Liver (tissue), 9 donors: ENCODE measurements around the gene ADAP1. TPM values are rescaled to one million over a fixed set of nuclear protein-coding genes. Genes with fewer than 3 reads are reported as not detected.

Experiments
- DNase-seq: peaks from one replicate; pipeline ENCODE4 v3.0.0-alpha.2; 2017; ENCODE audit warnings: low spot score
- H3K27ac ChIP-seq, 2 donors: one replicate each; pipeline ENCODE4 v1.7.0; 2013; ENCODE audit warnings: inconsistent platforms in 2 of 2, low read length in 2 of 2, control low read depth in 1 of 2, low read depth in 1 of 2, mild to moderate bottlenecking in 1 of 2
- H3K27me3 ChIP-seq, 4 donors: one replicate each; pipeline versions ENCODE4 v1.6.1 to v1.7.0; 2013; ENCODE audit warnings: low read length in 3 of 4, inconsistent platforms in 1 of 4, mild to moderate bottlenecking in 1 of 4, moderate library complexity in 1 of 4; ENCODE audit not compliant: control insufficient read depth in 4 of 4, insufficient read depth in 4 of 4
- H3K36me3 ChIP-seq, 4 donors: one replicate each; pipeline versions ENCODE4 v1.6.1 to v1.7.0; 2013; ENCODE audit warnings: low read length in 3 of 4, mild to moderate bottlenecking in 3 of 4, low read depth in 1 of 4, moderate library complexity in 1 of 4; ENCODE audit not compliant: control insufficient read depth in 4 of 4, insufficient read depth in 3 of 4
- H3K4me1 ChIP-seq, 4 donors: one replicate each; pipeline versions ENCODE4 v1.6.1 to v1.7.0; 2013; ENCODE audit warnings: low read length in 3 of 4, mild to moderate bottlenecking in 3 of 4, moderate library complexity in 1 of 4; ENCODE audit not compliant: control insufficient read depth in 4 of 4, insufficient read depth in 4 of 4
- H3K4me3 ChIP-seq, 3 donors: one replicate each; pipeline versions ENCODE4 v1.6.1 to v1.7.0; 2013; ENCODE audit warnings: low read length in 3 of 3, control low read depth in 1 of 3, low read depth in 1 of 3, mild to moderate bottlenecking in 1 of 3
- H3K9ac ChIP-seq, 2 donors: one replicate each; pipeline ENCODE4 v1.7.0; 2013; ENCODE audit warnings: low read length in 2 of 2, mild to moderate bottlenecking in 2 of 2, moderate library complexity in 2 of 2, control low read depth in 1 of 2, low read depth in 1 of 2
- H3K9me3 ChIP-seq, 4 donors: one replicate each; pipeline versions ENCODE4 v1.6.1 to v1.7.0; 2013; ENCODE audit warnings: low read length in 3 of 4; ENCODE audit not compliant: control insufficient read depth in 4 of 4
- ATF3 ChIP-seq: IDR thresholded peaks from 2 replicates; pipeline ENCODE4 v1.6.1; 2016; ENCODE audit warnings: antibody characterized with exemption
- CTCF ChIP-seq: fragments of 150-350 bp; IDR thresholded peaks from 2 replicates; pipeline ENCODE4 v1.5.1; 2017; ENCODE audit warnings: improper control_type of control experiment, low read depth, low read length; ENCODE audit not compliant: missing input control
- FOXA1 ChIP-seq: IDR thresholded peaks from 2 replicates; pipeline ENCODE4 v1.6.1; 2016; ENCODE audit warnings: antibody characterized with exemption
- FOXA2 ChIP-seq: IDR thresholded peaks from 2 replicates; pipeline ENCODE4 v1.6.1; 2016; ENCODE audit warnings: antibody characterized with exemption
- GABPA ChIP-seq, 2 donors: IDR thresholded peaks in 1 of 2; conservative IDR thresholded peaks in 1 of 2; 2 replicates each; pipeline ENCODE4 v1.6.1; 2016; ENCODE audit warnings: antibody characterized with exemption in 2 of 2, mild to moderate bottlenecking in 1 of 2, moderate library complexity in 1 of 2
- HNF4A ChIP-seq, 2 donors: conservative IDR thresholded peaks; 2 replicates each; pipeline ENCODE4 v1.6.1; 2016; ENCODE audit warnings: antibody characterized with exemption in 2 of 2, mild to moderate bottlenecking in 2 of 2
- HNF4G ChIP-seq: IDR thresholded peaks from 2 replicates; pipeline ENCODE4 v1.6.1; 2016; ENCODE audit warnings: antibody characterized with exemption
- JUND ChIP-seq, 2 donors: IDR thresholded peaks; 2 replicates each; pipeline ENCODE4 v1.6.1; 2016; ENCODE audit warnings: antibody characterized with exemption in 2 of 2
- MAX ChIP-seq: IDR thresholded peaks from 2 replicates; pipeline ENCODE4 v1.6.1; 2016; ENCODE audit warnings: antibody characterized with exemption
- NR2F2 ChIP-seq: IDR thresholded peaks from 2 replicates; pipeline ENCODE4 v1.6.1; 2016; ENCODE audit warnings: antibody characterized with exemption
- RAD21 ChIP-seq, 2 donors: IDR thresholded peaks; 2 replicates each; pipeline ENCODE4 v1.6.1; 2016; ENCODE audit warnings: antibody characterized with exemption in 2 of 2, mild to moderate bottlenecking in 2 of 2
- REST ChIP-seq: IDR thresholded peaks from 2 replicates; pipeline ENCODE4 v1.6.1; 2016; ENCODE audit warnings: antibody characterized with exemption, mild to moderate bottlenecking
- RXRA ChIP-seq, 2 donors: IDR thresholded peaks; 2 replicates each; pipeline ENCODE4 v1.6.1; 2017 to 2018; ENCODE audit warnings: antibody characterized with exemption in 2 of 2, mild to moderate bottlenecking in 1 of 2
- SP1 ChIP-seq: IDR thresholded peaks from 2 replicates; pipeline ENCODE4 v1.6.1; 2018; ENCODE audit warnings: antibody characterized with exemption, mild to moderate bottlenecking
- TAF1 ChIP-seq: conservative IDR thresholded peaks from 2 replicates; pipeline ENCODE4 v1.6.1; 2016; ENCODE audit warnings: antibody characterized with exemption, mild to moderate bottlenecking
- YY1 ChIP-seq: IDR thresholded peaks from 2 replicates; pipeline ENCODE4 v1.6.1; 2016; ENCODE audit warnings: antibody characterized with exemption, mild to moderate bottlenecking
- ZBTB33 ChIP-seq: IDR thresholded peaks from 2 replicates; pipeline ENCODE4 v1.6.1; 2016; ENCODE audit warnings: antibody characterized with exemption
- WGBS: extraction: QIAGEN DNeasy Blood & Tissue Kit; methylation state at CpG from one replicate; pipeline ENCODE4 v1.1.7; 2013; 5-methylcytosine and 5-hydroxymethylcytosine counted together
- polyA plus RNA-seq, 2 donors: library from polyadenylated mRNA; stranded (reverse) in 1 of 2; unstranded in 1 of 2; fragments of 200-250 nt in 1 of 2; fragments of >200 nt in 1 of 2; fragmentation: Nextera tagmentation in 1 of 2; extraction: Ambion mirVana in 1 of 2; gene quantifications; one replicate each; pipeline versions ENCODE4 v1.2.1 to v1.2.3, GENCODE V29; 2013 to 2015
- total RNA-seq, 2 donors: library from RNA; depleted of rRNA; stranded (reverse); fragments of >200 nt; gene quantifications; one replicate each; pipeline ENCODE4 v1.2.3, GENCODE V29; 2014
- donor health status: healthy.
- donor health status: healthy.
- donor health status: healthy.
- donor health status: healthy.
- donor health status: healthy.

ADAP1 gene
- total and polyA plus RNA-seq, 4 donors: 0.46 to 3.7 (median 2.7) TPM

- Histone ChIP-seq H3K27me3 (no peaks in the 10 kb centered on the region), H3K27ac (no peak overlapping the region), H3K9me3 (no peaks in the 10 kb centered on the region), H3K4me1 (peaks cover 7 to 28% (median 18%) of the 10 kb centered on the region in 4 donors), H3K4me3 (no peak overlapping the region), H3K36me3 (peaks cover 10 to 43% (median 32%) of the 10 kb centered on the region in 4 donors), H3K9ac (no peak overlapping the region)
- TF ChIP-seq NR2F2: no peak
- TF ChIP-seq HNF4G: no peak
- no peak for TF ChIP-seq RXRA (IDR thresholded peaks at IDR 0.05)
- TF ChIP-seq ZBTB33: no peak
- TF ChIP-seq ATF3: no peak
- TF ChIP-seq GABPA (IDR thresholded peaks at IDR 0.05 in 1 of 2, conservative IDR thresholded peaks at IDR 0.05 in 1 of 2): no peak
- no peak for TF ChIP-seq MAX
- TF ChIP-seq TAF1: no peak
- no peak for TF ChIP-seq HNF4A (conservative IDR thresholded peaks at IDR 0.05)
- no peak for TF ChIP-seq REST
- no peak for TF ChIP-seq FOXA1
- no peak for TF ChIP-seq YY1
- TF ChIP-seq JUND (IDR thresholded peaks at IDR 0.05): no peak
- no peak for TF ChIP-seq SP1
- TF ChIP-seq FOXA2: no peak
- DNase-seq: no peak
- 86% methylated on average over 33 of the region's 33 CpGs for WGBS
Measured at GRCh38 chr7:853366-854117, 100.9 kb downstream of the ADAP1 start.

- Histone ChIP-seq H3K27me3 (no peaks in the 10 kb centered on the region), H3K4me1 (peaks cover 0 to 13% (median 7%) of the 10 kb centered on the region in 4 donors), H3K36me3 (peaks cover 12 to 46% (median 31%) of the 10 kb centered on the region in 4 donors), H3K9me3 (no peaks in the 10 kb centered on the region), H3K9ac (no peak overlapping the region), H3K4me3 (no peak overlapping the region), H3K27ac (no peak overlapping the region)
- WGBS: 91% methylated on average over 14 of the region's 14 CpGs
- DNase-seq: no peak
- no peak for TF ChIP-seq RXRA (IDR thresholded peaks at IDR 0.05)
- no peak for TF ChIP-seq FOXA1
- no peak for TF ChIP-seq SP1
- TF ChIP-seq RAD21 (IDR thresholded peaks at IDR 0.05): no peak
- no peak for TF ChIP-seq JUND (IDR thresholded peaks at IDR 0.05)
- TF ChIP-seq HNF4G: no peak
- TF ChIP-seq ATF3: no peak
- TF ChIP-seq TAF1: no peak
- TF ChIP-seq MAX: no peak
- no peak for TF ChIP-seq GABPA (IDR thresholded peaks at IDR 0.05 in 1 of 2, conservative IDR thresholded peaks at IDR 0.05 in 1 of 2)
- TF ChIP-seq CTCF: no peak
- no peak for TF ChIP-seq ZBTB33
Measured at GRCh38 chr7:851204-851603, 103.3 kb downstream of the ADAP1 start.
